HuH-7.5 (cell line): ENCODE results near the gene SPRYD7.
"Not testable (repeated sequence)": the region's sequence is repeated elsewhere in the genome, so short reads cannot be mapped to it uniquely, and the experiment has no call there.

Experiments used
- DNase-seq: peaks from one replicate; pipeline ENCODE4 v3.0.0; 2011; ENCODE audit warnings: low spot score

Gene SPRYD7

GRCh38 chr13:49936075-49936967 is at the start of gene SPRYD7:
Gene SPRYD7 (minus strand): TSS chr13:49936340. CDS start chr13:49936235, 105 bp downstream.
- peak; percentile 70 for DNase-seq

- no peak for DNase-seq
Measured at GRCh38 chr13:49985129-49985528, 49.0 kb upstream of the SPRYD7 start.

GRCh38 chr13:49980266-49980665 is 44.1 kb upstream of the SPRYD7 start:
- no peak for DNase-seq

- DNase-seq, result no peak
Measured at GRCh38 chr13:49977992-49978391, 41.9 kb upstream of the SPRYD7 start.

GRCh38 chr13:49976314-49977258 is 40.4 kb upstream of the SPRYD7 start:
- peak; percentile 46 for DNase-seq

- DNase-seq, result no peak
Measured at GRCh38 chr13:49975826-49976225, 39.7 kb upstream of the SPRYD7 start.

GRCh38 chr13:49972709-49973108 is 36.6 kb upstream of the SPRYD7 start:
- DNase-seq, result no peak

- no peak for DNase-seq
Measured at GRCh38 chr13:49967456-49967855, 31.3 kb upstream of the SPRYD7 start.

GRCh38 chr13:49958321-49958720 is 22.2 kb upstream of the SPRYD7 start:
- no peak for DNase-seq

- DNase-seq, result no peak
Measured at GRCh38 chr13:49956131-49956530, 20.0 kb upstream of the SPRYD7 start.

- DNase-seq, result no peak
Measured at GRCh38 chr13:49954674-49955455, 18.7 kb upstream of the SPRYD7 start.

- DNase-seq, result no peak
Measured at GRCh38 chr13:49953560-49953959, 17.4 kb upstream of the SPRYD7 start.

GRCh38 chr13:49951754-49952535 is 15.8 kb upstream of the SPRYD7 start:
- DNase-seq, result no peak

- not testable (repeated sequence) for DNase-seq
Measured at GRCh38 chr13:49948777-49949270, 12.7 kb upstream of the SPRYD7 start.

GRCh38 chr13:49939321-49939720 is 3.2 kb upstream of the SPRYD7 start:
- DNase-seq, result no peak

GRCh38 chr13:49938921-49939320 is 2.8 kb upstream of the SPRYD7 start:
- peak; percentile 27 for DNase-seq

GRCh38 chr13:49938314-49938713 is 2.2 kb upstream of the SPRYD7 start:
- DNase-seq, result no peak

GRCh38 chr13:49936968-49937273 is 781 bp upstream of the SPRYD7 start:
- no peak for DNase-seq

- peak; percentile 28 for DNase-seq
Measured at GRCh38 chr13:49935171-49936074, 717 bp downstream of the SPRYD7 start.

GRCh38 chr13:49933511-49933910 is 2.6 kb downstream of the SPRYD7 start:
- DNase-seq, result no peak
